ENCODE measurements around the gene NUP58. TPM values are rescaled to one million over a fixed set of nuclear protein-coding genes. Genes with fewer than 3 reads are reported as not detected.

NUP58 gene
- total and polyA plus RNA-seq, 7 experiments from 2014 or later: 13.4 to 89.1 (median 46.3) TPM

GRCh38 chr13:25266706-25267105 lies 34.7 kb upstream of the NUP58 start:
- no peak for DNase-seq
- CTCF ChIA-PET: no interaction called here
- ATAC-seq: no peak
- Histone ChIP-seq H3K4me3 (ENCODE audit: low read length) (no peak overlapping the region), H3K4me1 (ENCODE audit: control insufficient read depth in 2 of 2, insufficient read depth in 2 of 2, low read length in 2 of 2) (no peaks in the 10 kb centered on the region), H3K27ac (ENCODE audit: low read depth, low read length) (no peak overlapping the region), H3K36me3 (ENCODE audit: control insufficient read depth in 2 of 3, insufficient read depth in 3 of 3, low read length in 3 of 3) (peaks cover 6 to 64% (median 24%) of the 10 kb centered on the region in 3 experiments), H3K27me3 (ENCODE audit: control insufficient read depth in 2 of 2, insufficient read depth in 2 of 2, low read length in 2 of 2) (no peaks in the 10 kb centered on the region), H3K9me3 (ENCODE audit: control insufficient read depth in 2 of 3, low read length in 3 of 3) (no peaks in the 10 kb centered on the region)
- Mint-ChIP-seq H3K4me1 (peaks cover 0 to 27% (median 10%) of the 10 kb centered on the region in 7 donors), H3K36me3 (peaks cover 3 to 49% (median 5%) of the 10 kb centered on the region in 5 donors), H3K27me3 (no peaks in the 10 kb centered on the region), H3K27ac (peak overlapping the region in 1 of 9 donors; percentile 34), H3K4me3 (no peak overlapping the region), H3K9me3 (no peaks in the 10 kb centered on the region)
- POLR2A ChIA-PET: no interaction called here
- intact Hi-C loops (cut with micrococcal nuclease): loop anchor here (1.0 to 10.0 kb wide), 5 partner anchors 21 to 111 kb away; partner anchors contain the start of genes MTMR6 (in 2 of the 2) and NUP58 (in 1 of the 2)

DNA sequence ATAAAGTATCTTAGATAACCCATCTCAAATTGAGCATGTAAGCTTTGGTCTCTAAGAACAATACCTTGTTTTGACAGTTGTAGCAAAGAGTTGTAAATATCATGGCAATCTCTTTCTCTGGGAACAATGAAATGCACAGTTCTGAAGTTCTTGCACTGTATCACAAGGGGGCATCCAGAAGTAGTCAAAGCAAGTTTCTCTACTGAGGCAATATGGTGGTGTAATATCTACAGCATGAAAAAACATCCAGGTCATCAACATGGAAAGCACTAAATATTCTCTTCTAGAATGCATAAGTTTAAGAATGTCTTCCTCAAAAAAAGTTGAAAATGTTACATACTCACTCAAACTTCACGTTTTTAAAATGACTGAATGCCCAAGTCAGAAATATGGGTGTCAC lies 33.7 kb upstream of the NUP58 start:
- peak in 4 of 9 donors; percentile 11 to 36 (median 23) for DNase-seq
- CTCF ChIA-PET: interaction anchor here (1.2 kb wide), 1 partner anchor 19 kb away, joined by 4 read pairs; no protein-coding TSS in a partner anchor
- peak; percentile 80 for ATAC-seq
- Histone ChIP-seq H3K4me1 (ENCODE audit: control insufficient read depth in 2 of 2, insufficient read depth in 2 of 2, low read length in 2 of 2) (no peaks in the 10 kb centered on the region), H3K36me3 (ENCODE audit: control insufficient read depth in 2 of 3, insufficient read depth in 3 of 3, low read length in 3 of 3) (peaks cover 12 to 63% (median 18%) of the 10 kb centered on the region in 3 experiments), H3K4me3 (ENCODE audit: low read length) (no peak overlapping the region), H3K27ac (ENCODE audit: low read depth, low read length) (no peak overlapping the region), H3K27me3 (ENCODE audit: control insufficient read depth in 2 of 2, insufficient read depth in 2 of 2, low read length in 2 of 2) (no peaks in the 10 kb centered on the region), H3K9me3 (ENCODE audit: control insufficient read depth in 2 of 3, low read length in 3 of 3) (no peaks in the 10 kb centered on the region)
- Mint-ChIP-seq H3K27me3 (no peaks in the 10 kb centered on the region), H3K36me3 (peaks cover 4 to 51% (median 7%) of the 10 kb centered on the region in 5 donors), H3K4me3 (no peak overlapping the region), H3K27ac (peak overlapping the region in 6 of 9 donors; percentile 1 to 73 (median 28)), H3K9me3 (no peaks in the 10 kb centered on the region), H3K4me1 (peaks cover 0 to 28% (median 11%) of the 10 kb centered on the region in 7 donors)
- POLR2A ChIA-PET: no interaction called here
- intact Hi-C loops (cut with micrococcal nuclease): loop anchor here (1.0 to 10.0 kb wide), 5 partner anchors 20 to 110 kb away; partner anchors contain the start of genes MTMR6 (in 2 of the 2) and NUP58 (in 1 of the 2)

- H3K4me3 Mint-ChIP-seq: no peak overlapping the region
- ChIA-PET CTCF (interaction anchor here (1.2 to 2.2 kb wide), 2 partner anchors 18 to 106 kb away, joined by 4 to 9 read pairs; no protein-coding TSS in a partner anchor), POLR2A (no interaction called here)
- Histone ChIP-seq H3K27ac (ENCODE audit: low read depth, low read length) (no peak overlapping the region), H3K4me1 (ENCODE audit: control insufficient read depth in 2 of 2, insufficient read depth in 2 of 2, low read length in 2 of 2) (no peaks in the 10 kb centered on the region), H3K27me3 (ENCODE audit: control insufficient read depth in 2 of 2, insufficient read depth in 2 of 2, low read length in 2 of 2) (no peaks in the 10 kb centered on the region), H3K9me3 (ENCODE audit: control insufficient read depth in 2 of 3, low read length in 3 of 3) (no peaks in the 10 kb centered on the region), H3K36me3 (ENCODE audit: control insufficient read depth in 2 of 3, insufficient read depth in 3 of 3, low read length in 3 of 3) (peaks cover 12 to 59% (median 13%) of the 10 kb centered on the region in 3 experiments), H3K4me3 (ENCODE audit: low read length) (no peak overlapping the region)
- no peaks in the 10 kb centered on the region for H3K27me3 Mint-ChIP-seq
- peaks cover 0 to 28% (median 11%) of the 10 kb centered on the region in 7 donors for H3K4me1 Mint-ChIP-seq
- peaks cover 4 to 46% (median 4%) of the 10 kb centered on the region in 5 donors for H3K36me3 Mint-ChIP-seq
- peak overlapping the region in 3 of 9 donors; percentile 1 to 57 (median 40) for H3K27ac Mint-ChIP-seq
- no peaks in the 10 kb centered on the region for H3K9me3 Mint-ChIP-seq
- DNase-seq (no peak), ATAC-seq (no peak)
- intact Hi-C loops (cut with micrococcal nuclease): loop anchor here (5.0 to 10.0 kb wide), 2 partner anchors 56 to 109 kb away; no protein-coding TSS in a partner anchor
Measured at GRCh38 chr13:25268561-25268960, 32.9 kb upstream of the NUP58 start.

GRCh38 chr13:25276748-25277147 lies 24.7 kb upstream of the NUP58 start:
- Mint-ChIP-seq H3K9me3 (peaks cover 0 to 3% (median 0%) of the 10 kb centered on the region in 11 donors), H3K27me3 (no peaks in the 10 kb centered on the region), H3K4me1 (peaks cover 29 to 58% (median 51%) of the 10 kb centered on the region in 7 donors), H3K4me3 (no peak overlapping the region), H3K36me3 (peaks cover 0 to 11% (median 8%) of the 10 kb centered on the region in 5 donors), H3K27ac (peak overlapping the region in 2 of 9 donors; percentile 0 to 19)
- H3K9me3 ChIP-seq (ENCODE audit: control insufficient read depth in 2 of 3, low read length in 3 of 3): no peaks in the 10 kb centered on the region
- H3K4me3 ChIP-seq (ENCODE audit: low read length): no peak overlapping the region
- no peak for DNase-seq
- H3K27me3 ChIP-seq (ENCODE audit: control insufficient read depth in 2 of 2, insufficient read depth in 2 of 2, low read length in 2 of 2): no peaks in the 10 kb centered on the region
- intact Hi-C loops (cut with micrococcal nuclease): no loop called here
- ChIA-PET POLR2A (interaction anchor here (0.6 kb wide), 1 partner anchor 60 kb away, joined by 3 read pairs; no protein-coding TSS in a partner anchor), CTCF (no interaction called here)
- H3K4me1 ChIP-seq (ENCODE audit: control insufficient read depth in 2 of 2, insufficient read depth in 2 of 2, low read length in 2 of 2): no peaks in the 10 kb centered on the region
- H3K36me3 ChIP-seq (ENCODE audit: control insufficient read depth in 2 of 3, insufficient read depth in 3 of 3, low read length in 3 of 3): peaks cover 4 to 13% (median 6%) of the 10 kb centered on the region in 3 experiments
- H3K27ac ChIP-seq (ENCODE audit: low read depth, low read length): no peak overlapping the region
- peak; percentile 38 for ATAC-seq

DNA sequence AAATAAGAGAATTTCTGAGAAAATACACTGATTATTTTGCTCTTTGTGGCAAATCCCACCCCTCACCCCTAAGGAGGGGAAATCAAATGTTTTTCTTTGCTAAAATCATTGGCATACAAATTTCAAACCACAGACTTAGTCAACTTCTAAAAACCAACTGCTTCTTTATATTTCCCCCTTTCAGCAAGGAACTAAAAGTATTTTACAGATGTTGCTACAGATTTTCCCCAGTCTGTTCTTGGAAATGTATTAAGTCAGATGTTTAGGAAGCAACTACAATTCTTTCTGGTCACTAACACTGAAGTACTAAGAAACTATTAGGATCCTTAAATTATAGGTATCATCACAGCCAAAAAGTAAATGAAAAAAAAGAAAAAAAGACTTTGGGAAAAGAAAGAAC lies 21.0 kb upstream of the NUP58 start:
- intact Hi-C loops (cut with micrococcal nuclease): loop anchor here in 1 of 2 donors (10.0 kb wide), 1 partner anchor 276 kb away; no protein-coding TSS in a partner anchor
- H3K4me3 Mint-ChIP-seq: peak overlapping the region in 2 of 10 donors; percentile 22 to 23

DNA sequence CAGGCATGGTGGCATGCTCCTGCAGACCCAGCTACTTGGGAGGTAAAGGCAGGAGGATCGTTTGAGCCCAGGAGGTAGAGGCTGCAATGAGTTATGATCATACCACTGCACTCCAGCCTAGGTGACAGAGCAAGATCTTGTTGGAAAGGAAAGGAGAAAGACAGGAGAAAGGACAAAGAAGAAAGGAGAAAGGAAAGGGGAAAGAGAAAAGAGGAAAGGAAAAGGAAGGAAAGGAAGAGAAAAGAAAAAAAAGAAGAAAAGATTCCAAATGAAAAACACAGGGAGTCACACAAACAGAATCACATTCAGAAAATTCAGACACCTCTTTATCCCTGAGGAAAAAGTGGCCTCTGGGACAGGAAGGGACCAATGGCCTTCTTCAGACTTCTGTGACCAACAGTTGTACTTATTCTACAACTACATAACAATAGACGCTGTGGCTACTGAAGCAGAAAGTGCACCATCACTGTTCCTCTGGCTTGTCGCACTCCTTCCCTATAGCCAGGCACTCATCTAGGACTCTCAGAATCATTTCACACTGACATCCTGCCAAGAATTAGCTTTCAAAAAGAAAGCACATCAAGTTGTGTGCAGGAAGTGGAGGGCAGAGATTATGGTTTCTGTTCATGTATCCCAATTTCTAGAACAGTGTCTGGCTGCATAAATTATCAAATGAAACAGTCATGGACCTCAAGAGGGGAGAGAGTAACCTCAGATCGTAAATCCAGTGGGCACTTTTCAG lies 20.1 kb upstream of the NUP58 start:
- intact Hi-C loops (cut with micrococcal nuclease): loop anchor here in 1 of 2 donors (10.0 kb wide), 1 partner anchor 277 kb away; no protein-coding TSS in a partner anchor
- POLR2A ChIA-PET: no interaction called here

More for the DNA sequence above, 21.0 kb upstream of the NUP58 start:
- ChIA-PET POLR2A (no interaction called here), CTCF (interaction anchor here (1.1 kb wide), 1 partner anchor 15 kb away, joined by 3 read pairs; no protein-coding TSS in a partner anchor)
- no peak for DNase-seq
- Mint-ChIP-seq H3K27me3 (no peaks in the 10 kb centered on the region), H3K36me3 (peaks cover 0 to 7% (median 0%) of the 10 kb centered on the region in 5 donors), H3K27ac (peak overlapping the region in 4 of 9 donors; percentile 9 to 77 (median 53)), H3K4me1 (peaks cover 52 to 89% (median 84%) of the 10 kb centered on the region in 7 donors), H3K9me3 (peaks cover 0 to 3% (median 0%) of the 10 kb centered on the region in 11 donors)
- Histone ChIP-seq H3K27ac (ENCODE audit: low read depth, low read length) (no peak overlapping the region), H3K27me3 (ENCODE audit: control insufficient read depth in 2 of 2, insufficient read depth in 2 of 2, low read length in 2 of 2) (no peaks in the 10 kb centered on the region), H3K9me3 (ENCODE audit: control insufficient read depth in 2 of 3, low read length in 3 of 3) (no peaks in the 10 kb centered on the region), H3K4me3 (ENCODE audit: low read length) (no peak overlapping the region), H3K4me1 (ENCODE audit: control insufficient read depth in 2 of 2, insufficient read depth in 2 of 2, low read length in 2 of 2) (peaks cover 0 to 19% of the 10 kb centered on the region in 2 donors), H3K36me3 (ENCODE audit: control insufficient read depth in 2 of 3, insufficient read depth in 3 of 3, low read length in 3 of 3) (no peaks in the 10 kb centered on the region)
- ATAC-seq: no peak

More for the DNA sequence above, 20.1 kb upstream of the NUP58 start:
- Mint-ChIP-seq H3K4me3 (peak overlapping the region in 7 of 10 donors; percentile 10 to 42 (median 21)), H3K27ac (peak overlapping the region in 7 of 9 donors; percentile 10 to 77 (median 59)), H3K4me1 (peaks cover 60 to 93% (median 88%) of the 10 kb centered on the region in 7 donors), H3K9me3 (peaks cover 0 to 3% (median 0%) of the 10 kb centered on the region in 11 donors), H3K27me3 (no peaks in the 10 kb centered on the region), H3K36me3 (peaks cover 0 to 11% (median 1%) of the 10 kb centered on the region in 5 donors)
- Histone ChIP-seq H3K9me3 (ENCODE audit: control insufficient read depth in 2 of 3, low read length in 3 of 3) (no peaks in the 10 kb centered on the region), H3K4me3 (ENCODE audit: low read length) (no peak overlapping the region), H3K27me3 (ENCODE audit: control insufficient read depth in 2 of 2, insufficient read depth in 2 of 2, low read length in 2 of 2) (no peaks in the 10 kb centered on the region), H3K27ac (ENCODE audit: low read depth, low read length) (no peak overlapping the region), H3K36me3 (ENCODE audit: control insufficient read depth in 2 of 3, insufficient read depth in 3 of 3, low read length in 3 of 3) (no peaks in the 10 kb centered on the region), H3K4me1 (ENCODE audit: control insufficient read depth in 2 of 2, insufficient read depth in 2 of 2, low read length in 2 of 2) (peaks cover 8 to 27% of the 10 kb centered on the region in 2 donors)
- DNase-seq (peak in 1 of 9 donors; percentile 21), ATAC-seq (peak; percentile 38)
- CTCF ChIA-PET: no interaction called here
